GM18517 (cell line): ENCODE results near the gene HARBI1.

Source experiments
- ATAC-seq: cut with Tn5 transposase; IDR thresholded peaks from one replicate; pipeline ENCODE4 v1.9.1; 2021; ENCODE audit warnings: mild to moderate bottlenecking, moderate library complexity; ENCODE audit not compliant: unreplicated experiment

The HARBI1 gene, protein sequence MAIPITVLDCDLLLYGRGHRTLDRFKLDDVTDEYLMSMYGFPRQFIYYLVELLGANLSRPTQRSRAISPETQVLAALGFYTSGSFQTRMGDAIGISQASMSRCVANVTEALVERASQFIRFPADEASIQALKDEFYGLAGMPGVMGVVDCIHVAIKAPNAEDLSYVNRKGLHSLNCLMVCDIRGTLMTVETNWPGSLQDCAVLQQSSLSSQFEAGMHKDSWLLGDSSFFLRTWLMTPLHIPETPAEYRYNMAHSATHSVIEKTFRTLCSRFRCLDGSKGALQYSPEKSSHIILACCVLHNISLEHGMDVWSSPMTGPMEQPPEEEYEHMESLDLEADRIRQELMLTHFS

GRCh38 chr11:46617134-46617971 is at the start of gene HARBI1, which contains the start of gene ATG13:
Gene HARBI1, minus strand, starts transcription at chr11:46617227. Its CDS starts 990 bp downstream, at chr11:46616237.
Gene ATG13, plus strand, starts transcription at chr11:46617553. Its CDS starts 26,739 bp downstream, at chr11:46644292.
- ATAC-seq: peak; percentile 90

DNA sequence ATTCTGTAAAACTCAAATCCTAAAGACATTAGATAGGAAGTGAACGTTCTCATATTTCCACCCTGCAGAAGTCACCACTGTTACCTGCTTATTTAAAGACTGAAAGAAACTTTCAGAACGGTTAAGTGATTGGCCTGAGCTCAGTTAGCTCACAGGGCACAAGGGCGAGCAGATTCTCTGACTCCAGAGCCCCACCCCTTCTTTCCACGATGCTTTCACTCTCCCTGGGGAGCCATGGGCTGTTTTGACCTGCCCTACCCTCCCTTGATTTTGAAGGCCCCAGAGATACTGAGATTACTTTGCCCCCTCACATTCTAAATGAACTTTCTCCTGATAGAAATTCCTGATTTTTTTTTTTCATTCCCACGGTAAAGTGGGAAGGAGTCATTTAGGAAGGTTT is 49.5 kb upstream of the HARBI1 start:
- no peak for ATAC-seq

GRCh38 chr11:46665356-46665755 is 48.3 kb upstream of the HARBI1 start:
- no peak for ATAC-seq

DNA sequence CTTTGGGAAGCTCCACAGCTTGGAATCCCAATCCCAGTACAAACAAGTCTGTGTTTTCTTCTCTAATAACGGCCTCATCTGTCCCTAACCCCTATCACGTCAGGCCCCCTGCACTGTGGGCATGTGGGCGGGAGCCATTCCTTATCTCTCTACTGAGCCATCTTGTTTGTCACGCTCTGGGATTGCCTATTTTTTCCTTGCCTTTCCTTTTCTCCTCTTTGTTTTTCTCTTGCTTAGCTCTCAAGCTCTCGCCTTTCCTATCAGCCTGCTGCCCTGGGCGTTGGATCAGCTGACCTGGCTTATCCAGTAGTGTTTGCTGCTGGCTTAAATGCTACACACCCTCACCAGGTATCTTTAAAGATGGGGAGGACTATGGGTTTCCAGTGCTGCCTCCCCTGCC is 47.6 kb upstream of the HARBI1 start:
- ATAC-seq: no peak

DNA sequence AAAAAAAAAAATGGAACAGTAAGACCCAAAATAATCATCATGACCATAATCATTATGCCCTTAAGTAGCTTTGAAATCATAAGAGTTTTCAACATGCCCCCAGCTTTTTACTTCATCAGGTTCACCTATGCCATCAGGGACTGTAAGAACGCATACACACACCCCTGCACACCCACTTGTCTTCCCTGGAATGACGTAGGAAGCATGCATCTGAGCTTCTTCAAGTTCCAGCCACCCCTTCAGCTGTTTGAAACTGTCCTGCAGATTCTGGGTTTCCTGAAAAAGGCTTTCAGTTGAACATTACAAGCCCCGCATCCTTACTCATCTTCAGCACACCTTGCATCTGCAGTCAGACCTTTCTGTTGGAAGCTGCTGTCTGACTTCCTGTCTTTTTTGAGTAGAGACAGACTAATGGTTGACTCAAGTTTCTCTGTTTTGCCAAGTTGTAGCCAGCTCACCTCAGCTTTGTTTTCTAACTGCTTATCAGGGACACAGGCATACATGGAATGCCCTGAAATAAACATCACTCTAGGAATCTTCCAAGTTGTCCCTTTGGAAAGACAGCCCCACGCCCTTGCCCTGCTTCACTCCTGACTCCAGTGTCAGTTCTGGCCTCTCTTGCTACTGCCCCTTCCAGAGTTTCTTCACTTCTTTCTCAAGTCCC is 46.4 kb upstream of the HARBI1 start:
- ATAC-seq: no peak

- ATAC-seq: no peak
Measured at GRCh38 chr11:46662366-46662765, 45.3 kb upstream of the HARBI1 start.

DNA sequence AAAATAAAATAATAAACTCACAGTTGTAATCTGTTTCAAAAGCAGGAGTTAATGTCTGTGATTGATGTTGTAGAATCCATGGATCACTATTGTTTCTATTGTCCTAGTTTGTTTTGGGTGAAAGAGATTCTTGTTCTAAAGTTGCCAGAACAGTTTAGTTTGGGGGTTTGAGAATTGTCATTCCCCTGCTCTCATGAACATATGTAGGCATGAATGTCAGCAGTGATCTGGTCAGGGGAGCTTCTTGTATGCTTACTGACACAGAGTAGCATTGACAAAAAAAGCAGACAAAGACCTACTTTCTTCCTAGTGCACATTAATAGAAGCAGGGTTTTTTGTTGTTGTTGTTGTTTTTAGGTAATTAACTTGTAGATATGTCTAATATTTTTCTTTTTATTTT is 44.8 kb upstream of the HARBI1 start:
- ATAC-seq: no peak

DNA sequence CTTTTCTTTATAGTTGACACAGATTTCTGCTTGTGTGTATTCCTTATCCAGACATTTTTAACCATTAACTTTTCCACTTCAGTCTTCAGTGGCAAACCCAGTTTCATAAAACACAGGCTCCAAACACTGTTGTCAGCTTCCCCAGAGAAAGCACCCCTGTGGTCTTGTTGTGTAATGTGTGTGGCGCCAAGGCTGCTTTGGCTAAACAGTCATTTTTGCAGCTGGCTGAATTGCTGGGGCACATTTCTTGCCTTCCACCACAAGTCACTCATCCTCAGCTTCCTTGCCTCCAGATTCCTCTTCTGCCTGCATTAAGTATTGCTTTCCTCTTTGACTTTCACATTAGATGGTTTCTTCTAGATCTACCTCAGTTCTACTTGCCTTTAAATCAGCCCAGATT is 42.9 kb upstream of the HARBI1 start:
- ATAC-seq: no peak

GRCh38 chr11:46658259-46658658 is 41.2 kb upstream of the HARBI1 start:
- ATAC-seq: no peak

- ATAC-seq: no peak
Measured at GRCh38 chr11:46657186-46657585, 40.2 kb upstream of the HARBI1 start.

- ATAC-seq: no peak
Measured at GRCh38 chr11:46655631-46656030, 38.6 kb upstream of the HARBI1 start.

GRCh38 chr11:46649180-46649738 is 32.2 kb upstream of the HARBI1 start:
- no peak for ATAC-seq

GRCh38 chr11:46643986-46644385 is 27.0 kb upstream of the HARBI1 start:
- ATAC-seq: no peak

GRCh38 chr11:46643531-46643930 is 26.5 kb upstream of the HARBI1 start:
- no peak for ATAC-seq

DNA sequence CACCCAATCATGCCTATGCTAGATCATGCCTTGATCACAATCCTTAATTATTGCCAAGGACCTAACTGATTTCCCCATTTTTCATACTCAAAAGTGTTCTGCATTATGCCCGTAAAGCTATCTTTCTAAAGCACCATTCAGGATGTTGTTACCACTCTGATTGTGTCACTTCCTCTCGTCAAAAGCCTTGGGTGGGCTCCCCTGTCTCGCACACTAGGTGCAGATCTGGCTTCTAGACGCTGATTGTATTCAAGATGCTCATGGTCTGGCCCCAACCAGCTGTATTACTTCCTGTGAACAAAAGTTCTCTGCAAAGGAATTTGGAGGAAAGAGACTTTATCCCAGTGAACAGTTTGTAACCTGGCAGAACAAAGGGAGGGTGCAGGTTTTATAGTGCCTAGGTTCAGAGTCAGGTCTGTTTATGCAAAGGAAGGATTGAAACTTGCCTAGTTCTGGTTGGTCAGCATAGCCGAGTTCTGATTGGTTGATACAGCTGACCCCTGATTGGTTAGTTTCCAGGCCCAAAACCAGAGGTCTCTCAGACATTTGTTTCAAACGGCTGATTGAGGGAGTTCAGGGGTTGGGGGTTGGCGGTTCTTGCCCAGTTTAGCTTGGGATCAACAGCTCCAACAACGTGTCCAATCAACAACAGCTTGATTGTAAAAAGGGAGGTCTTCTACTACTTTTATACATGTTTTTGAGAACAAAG is 25.8 kb upstream of the HARBI1 start:
- no peak for ATAC-seq

- no peak for ATAC-seq
Measured at GRCh38 chr11:46641639-46642038, 24.6 kb upstream of the HARBI1 start.

- no peak for ATAC-seq
Measured at GRCh38 chr11:46640036-46640788, 23.2 kb upstream of the HARBI1 start.

- ATAC-seq: no peak
Measured at GRCh38 chr11:46639197-46639839, 22.3 kb upstream of the HARBI1 start.

DNA sequence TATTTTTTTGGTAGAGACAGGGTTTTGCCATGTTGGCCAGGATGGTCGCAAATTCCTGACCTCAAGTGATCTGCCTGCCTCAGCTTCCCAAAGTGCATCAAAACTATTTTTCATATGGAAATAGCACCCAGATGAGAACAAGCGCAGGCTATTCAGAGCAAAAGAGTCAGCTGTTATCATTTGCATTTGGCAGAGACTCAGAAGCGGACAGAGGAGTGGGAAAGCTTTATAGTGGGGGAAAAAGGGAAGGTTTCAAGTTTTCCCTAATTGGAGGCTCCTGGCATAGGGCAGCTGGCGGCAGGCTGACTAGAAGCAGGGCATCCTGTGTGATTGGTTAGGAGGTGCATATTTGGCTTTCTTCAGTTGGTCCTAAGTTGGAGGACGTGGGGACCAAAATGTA is 20.5 kb upstream of the HARBI1 start:
- ATAC-seq: no peak
